ENCODE measurements around the gene GRAMD1B. TPM values are rescaled to one million over a fixed set of nuclear protein-coding genes. Genes with fewer than 3 reads are reported as not detected.

Gene GRAMD1B
- total RNA-seq, 1 experiment from 2014 or later, result 4.6 TPM

GRCh38 chr11:123587559-123587958 lies 157.5 kb downstream of the GRAMD1B start:
- DNase-seq (ENCODE audit: low spot score), result no peak

DNA sequence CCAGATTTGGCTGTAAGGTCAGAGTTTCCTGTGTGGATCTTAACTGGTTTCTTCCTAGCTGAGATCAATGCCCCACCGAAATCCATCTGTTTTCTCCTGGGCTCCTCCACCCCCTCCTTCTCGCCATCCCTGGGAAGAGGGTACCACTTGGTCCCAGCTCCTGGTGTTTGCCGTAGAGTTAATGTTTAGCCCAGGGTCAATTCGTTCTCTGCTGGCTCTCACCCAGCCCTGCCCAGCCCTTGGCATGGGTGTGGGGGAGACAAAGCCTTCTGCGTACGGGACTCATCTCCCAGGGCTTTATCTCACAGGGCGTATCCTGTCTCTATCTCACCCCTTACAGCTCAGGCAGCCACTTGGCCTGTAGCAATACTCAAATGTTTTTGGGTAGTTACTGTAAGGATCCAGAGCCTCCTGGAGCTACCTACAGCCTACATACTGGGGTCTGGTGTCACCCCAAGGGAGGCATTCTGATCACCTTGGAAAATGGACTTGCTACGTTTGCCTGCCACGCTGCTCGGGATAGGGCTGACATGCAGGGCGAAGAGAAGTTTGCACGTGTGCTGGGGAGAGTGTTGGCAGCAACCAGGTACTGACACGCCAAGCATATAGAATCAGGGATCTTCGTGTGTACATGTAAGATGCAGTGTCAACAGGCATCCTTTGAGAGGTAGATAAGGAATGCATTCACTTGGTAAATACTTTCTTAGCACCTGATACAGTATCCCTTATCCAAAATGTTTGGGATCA lies 158.2 kb downstream of the GRAMD1B start:
- DNase-seq (ENCODE audit: low spot score), result no peak

DNA sequence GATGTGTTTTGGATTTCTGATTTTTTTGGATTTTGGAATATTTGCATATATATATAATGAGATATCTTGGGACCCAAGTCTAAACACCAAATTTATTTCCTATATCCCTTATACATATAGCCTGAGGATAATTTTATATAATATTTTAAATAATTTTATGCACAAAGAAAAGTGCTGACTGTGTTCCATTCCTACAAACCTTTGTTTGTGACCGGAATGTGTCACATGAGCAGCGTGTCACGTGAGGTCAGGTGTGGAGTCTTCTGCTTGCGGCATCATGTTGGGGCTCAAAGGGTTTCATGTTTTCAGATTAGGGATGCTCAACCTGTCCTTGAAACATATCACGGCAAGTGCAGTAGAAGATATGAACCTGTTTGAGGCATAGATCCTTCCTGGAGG lies 158.8 kb downstream of the GRAMD1B start:
- DNase-seq (ENCODE audit: low spot score), result no peak

DNA sequence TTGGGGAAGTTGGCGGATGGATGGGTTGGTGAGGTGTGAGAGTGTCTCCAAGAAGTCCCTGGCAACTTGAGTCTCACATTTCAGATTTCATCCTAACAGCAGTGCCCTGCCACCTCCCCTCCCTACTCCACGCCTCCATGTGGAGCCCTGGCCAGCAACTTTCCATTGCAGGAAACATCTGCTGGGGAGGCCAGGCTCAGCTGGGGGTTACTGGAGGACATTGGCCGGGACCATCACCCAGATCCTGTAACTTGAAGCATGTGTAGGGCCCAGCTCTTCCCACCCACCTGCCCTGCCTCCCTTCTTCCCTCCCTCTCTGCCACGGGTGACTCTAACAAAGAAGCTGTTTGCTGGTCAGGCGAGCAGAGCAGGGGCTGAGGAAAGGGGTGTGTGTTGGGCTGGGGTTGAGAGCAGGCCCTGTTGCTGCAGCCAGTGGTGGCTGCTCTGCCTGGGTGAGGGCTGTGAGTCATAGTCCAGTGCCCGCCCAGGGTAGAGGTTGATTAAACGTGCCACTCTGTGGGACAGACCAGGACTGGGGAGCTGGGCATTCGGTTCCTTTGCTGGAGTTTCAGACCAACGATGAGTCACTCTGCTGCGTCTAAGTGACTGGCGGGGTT lies 160.3 kb downstream of the GRAMD1B start:
- DNase-seq (ENCODE audit: low spot score), result peak; percentile 91

- no peak for DNase-seq (ENCODE audit: low spot score)
Observed at GRCh38 chr11:123593570-123593969, 163.5 kb downstream of the GRAMD1B start.

DNA sequence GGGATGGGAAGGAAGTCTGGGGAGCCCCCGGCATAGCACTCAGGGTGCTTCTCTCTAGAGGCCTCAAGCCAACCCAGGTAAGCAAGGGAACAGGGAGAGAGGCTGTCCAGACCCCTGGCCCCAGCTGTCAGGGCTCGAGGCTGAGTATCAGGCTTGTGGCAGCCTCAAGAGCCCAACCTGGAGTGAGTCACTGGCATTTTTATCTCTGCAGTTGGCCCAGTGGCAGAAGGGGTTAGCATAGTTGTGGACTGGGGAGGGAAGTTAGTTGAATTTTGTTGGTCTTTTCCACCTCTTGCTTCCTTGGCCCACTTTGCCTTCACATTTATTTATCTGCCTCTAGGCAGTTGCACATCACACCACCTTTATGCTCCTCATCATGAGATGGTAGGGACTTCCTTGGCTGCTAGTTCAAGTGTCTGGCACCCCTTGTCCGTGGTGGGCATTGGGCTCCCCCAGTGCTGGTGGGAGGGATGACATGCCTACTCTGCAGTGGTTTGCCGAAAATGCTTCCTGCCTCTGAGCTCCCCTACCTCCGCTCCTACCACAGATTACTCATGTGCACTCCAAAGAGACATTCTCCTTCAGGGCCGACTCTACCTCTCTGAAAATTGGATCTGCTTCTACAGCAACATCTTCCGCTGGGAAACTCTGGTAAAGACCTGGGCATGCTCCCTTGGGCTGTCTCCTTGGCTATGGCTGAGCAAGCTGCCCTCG lies 164.3 kb downstream of the GRAMD1B start:
- DNase-seq (ENCODE audit: low spot score), result peak; percentile 27

- DNase-seq (ENCODE audit: low spot score), result no peak
Observed at GRCh38 chr11:123594921-123595320, 164.9 kb downstream of the GRAMD1B start.

DNA sequence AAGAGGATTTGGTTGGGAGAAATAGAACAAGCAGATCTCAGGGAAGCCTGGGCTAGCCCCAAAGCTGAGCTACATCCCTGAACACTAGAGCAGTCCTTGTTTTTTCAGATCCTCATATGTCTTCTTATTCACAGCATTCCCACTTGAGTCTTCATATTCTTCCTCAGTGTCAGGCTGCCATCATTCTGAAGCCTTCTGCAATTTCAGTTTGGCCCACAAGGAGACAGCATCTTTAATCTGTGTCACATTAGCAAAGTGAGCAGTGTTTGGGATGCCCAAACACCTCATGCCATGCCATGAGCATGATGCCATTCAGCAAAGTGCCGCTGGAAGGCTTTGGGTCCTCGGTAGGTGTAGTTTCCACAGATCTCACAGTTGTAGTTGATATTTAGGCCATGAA lies 167.8 kb downstream of the GRAMD1B start:
- no peak for DNase-seq (ENCODE audit: low spot score)

GRCh38 chr11:123601136-123601535 lies 171.1 kb downstream of the GRAMD1B start:
- DNase-seq (ENCODE audit: low spot score), result no peak

- DNase-seq (ENCODE audit: low spot score), result no peak
Observed at GRCh38 chr11:123601743-123602142, 171.7 kb downstream of the GRAMD1B start.

DNA sequence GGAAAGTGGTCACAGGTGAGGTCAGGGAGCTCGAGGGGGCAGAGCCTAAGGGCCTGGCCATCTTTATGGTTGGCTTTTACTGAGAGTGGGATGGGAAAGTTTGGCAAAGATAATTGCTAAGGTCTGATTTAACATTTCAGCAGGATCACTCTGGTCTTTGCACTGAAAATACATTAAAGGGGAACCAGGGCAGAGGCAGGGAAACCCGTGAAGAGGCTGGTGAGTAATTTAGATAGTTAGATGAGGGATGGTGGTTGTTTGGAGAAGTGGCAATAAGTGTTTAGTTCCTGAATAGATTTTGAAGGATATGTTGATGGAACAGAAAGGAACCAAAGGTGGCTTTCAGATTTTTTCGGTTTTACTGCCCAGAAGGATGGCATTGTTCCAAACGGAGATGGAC lies 173.6 kb downstream of the GRAMD1B start:
- no peak for DNase-seq (ENCODE audit: low spot score)

DNA sequence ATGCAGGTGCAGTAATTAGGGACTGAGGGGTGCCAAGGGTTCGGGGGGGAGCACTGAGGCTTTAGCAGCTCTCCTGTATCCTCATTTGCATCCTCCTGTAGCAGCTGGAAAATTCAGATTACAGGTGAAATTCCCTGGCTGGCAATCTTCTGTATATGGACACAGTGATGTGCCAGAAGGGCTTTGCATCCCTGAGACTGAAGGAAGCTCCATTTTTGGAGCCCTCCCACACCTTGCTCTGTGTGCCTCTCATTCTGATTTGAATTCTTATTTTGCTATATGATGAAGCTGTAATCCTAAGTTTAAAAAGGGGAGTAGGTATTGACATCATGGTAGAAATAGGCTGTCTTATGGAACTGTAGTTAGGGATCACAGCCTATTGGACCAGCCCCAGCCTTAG lies 177.7 kb downstream of the GRAMD1B start:
- DNase-seq (ENCODE audit: low spot score), result no peak

- no peak for DNase-seq (ENCODE audit: low spot score)
Observed at GRCh38 chr11:123608371-123608770, 178.3 kb downstream of the GRAMD1B start.

- DNase-seq (ENCODE audit: low spot score), result no peak
Observed at GRCh38 chr11:123608945-123609344, 178.9 kb downstream of the GRAMD1B start.

DNA sequence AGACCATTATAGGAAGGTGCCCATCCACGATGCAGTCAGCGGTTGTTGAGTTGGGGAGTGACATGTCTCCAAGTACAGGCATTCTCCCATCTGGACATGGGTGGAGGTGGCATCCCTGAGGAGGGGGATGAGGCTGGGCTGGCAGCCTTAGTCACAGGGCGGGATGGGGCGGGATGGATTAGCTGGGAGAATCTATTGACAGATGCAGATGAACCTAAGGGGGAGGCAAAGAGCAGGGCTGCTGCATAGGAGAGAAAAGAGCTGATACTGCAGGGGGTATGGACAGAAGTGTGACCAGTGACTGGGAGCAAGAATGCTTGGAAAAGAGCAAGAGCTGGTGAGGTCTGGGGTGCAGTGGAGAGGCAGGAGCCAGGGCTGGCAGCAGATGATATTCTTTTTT lies 181.6 kb downstream of the GRAMD1B start:
- no peak for DNase-seq (ENCODE audit: low spot score)

DNA sequence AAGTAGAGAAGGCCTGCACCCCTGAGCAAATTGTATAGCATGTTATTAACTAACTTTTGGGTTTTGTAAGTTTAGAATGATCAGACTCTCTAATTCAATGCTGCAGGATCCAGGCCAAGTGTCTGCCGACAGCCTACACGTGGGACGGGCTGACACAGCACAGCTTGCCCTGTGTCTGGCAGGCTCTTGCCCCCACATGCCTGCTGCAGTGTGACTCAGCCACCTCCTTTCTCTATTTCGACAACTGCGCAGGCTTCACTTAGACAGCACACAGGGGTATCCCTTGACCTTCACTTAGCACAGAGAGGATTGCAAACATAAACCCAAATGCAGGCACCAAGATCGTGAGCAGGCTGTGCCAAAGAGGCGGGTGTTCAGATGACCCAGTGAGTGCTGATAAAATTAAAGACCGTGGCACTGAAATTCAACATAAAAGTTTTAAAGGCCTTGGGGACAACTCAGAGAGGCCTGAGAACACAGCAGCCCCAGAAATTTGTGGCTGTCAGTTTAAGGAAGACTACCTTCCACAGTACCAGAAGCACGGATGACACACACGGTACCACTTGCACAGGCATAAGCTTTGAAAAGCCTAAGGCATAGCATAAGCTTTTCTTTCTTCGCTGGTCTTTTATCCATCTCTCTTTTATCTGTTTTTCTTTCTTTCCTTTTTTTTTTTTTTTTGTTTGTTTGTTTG lies 186.6 kb downstream of the GRAMD1B start:
- DNase-seq (ENCODE audit: low spot score), result no peak

GRCh38 chr11:123622576-123622975 lies 192.5 kb downstream of the GRAMD1B start:
- DNase-seq (ENCODE audit: low spot score), result no peak

DNA sequence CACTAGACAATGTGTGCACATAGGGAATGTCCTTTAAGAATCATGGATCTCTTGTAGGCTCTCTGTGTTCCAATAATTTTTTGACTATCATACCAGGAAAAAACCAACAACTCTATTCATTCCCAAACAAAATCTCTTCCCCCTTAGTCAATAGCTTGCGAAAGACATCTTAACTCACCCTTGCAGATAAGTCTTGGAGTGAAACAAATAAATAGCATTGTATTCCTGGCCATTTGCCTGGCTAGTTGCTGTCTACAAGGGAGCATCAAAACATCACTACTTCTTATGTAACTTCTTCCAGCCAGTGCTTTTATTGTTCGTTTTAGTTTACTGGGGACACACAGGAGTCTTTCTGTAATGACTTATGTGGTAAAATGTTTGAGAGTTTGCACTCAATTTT lies 194.9 kb downstream of the GRAMD1B start:
- no peak for DNase-seq (ENCODE audit: low spot score)

- peak; percentile 40 for DNase-seq (ENCODE audit: low spot score)
Observed at GRCh38 chr11:123628936-123629683, 199.0 kb downstream of the GRAMD1B start.

- no peak for DNase-seq (ENCODE audit: low spot score)
Observed at GRCh38 chr11:123630126-123630608, 200.1 kb downstream of the GRAMD1B start.

- DNase-seq (ENCODE audit: low spot score), result no peak
Observed at GRCh38 chr11:123640029-123640428, 210.0 kb downstream of the GRAMD1B start.

Data from A172 (cell line).